K562 (cell line): ENCODE results near the gene CCDC175. TPM values are rescaled to one million over a fixed set of nuclear protein-coding genes. Genes with fewer than 3 reads are reported as not detected.

ENCODE experiments used
- ATAC-seq: fragments of 200-7000 bp; cut with Tn5 transposase; 3 replicates; pipeline ENCODE4 v1.9.1; 2020; ENCODE audit warnings: moderate library complexity
- BruUV-seq: library from RNA; stranded (reverse); fragments of 400-500 nt; replicated peaks from 2 replicates; lab custom pipeline; 2021; lab: Mats Ljungman, UMichigan
- CTCF ChIA-PET: fragments of 300-600 bp; formaldehyde crosslinking; extraction: SDS; loops from one replicate; lab custom pipeline; 2021; ENCODE audit warnings: low intra/inter-chr PET ratio; lab: Yijun Ruan, JAX
- POLR2A ChIA-PET: fragments of 300-600, 350-650 bp; sonication (Branson Sonifier 250); formaldehyde crosslinking; extraction: SDS; loops from one replicate; lab custom pipeline; 2021; ENCODE audit warnings: antibody characterized with exemption, inconsistent platforms; lab: Yijun Ruan, JAX
- DNase-seq, 4 experiments: peaks; one replicate each; pipeline versions ENCODE4 v3.0.0 to v3.0.0-alpha.2; 2011 to 2018; ENCODE audit warnings: low spot score in 3 of 4, mixed read lengths in 3 of 4; ENCODE audit errors: extremely low read depth in 1 of 4
- FAIRE-seq: peaks from 2 replicates; lab custom pipeline; 2011; peaks lifted over from hg19 to GRCh38; lab: Jason Lieb, UNC
- H2AFZ ChIP-seq: 2 replicates; pipeline ENCODE4 v1.6.0; 2011; ENCODE audit warnings: low read depth, low read length, control low read depth, inconsistent platforms
- H3K27ac ChIP-seq: fragments of 200-600 bp; 3 replicates; pipeline ENCODE4 v1.8.0; 2011; ENCODE audit warnings: low read depth, mild to moderate bottlenecking, control low read depth, inconsistent platforms, low read length, moderate library complexity, mixed read lengths; ENCODE audit errors: extremely low read depth
- H3K27me3 ChIP-seq, 2 experiments: fragments of 300-600 bp in 1 of 2; 2 replicates in 1 of 2; 3 replicates in 1 of 2; pipeline versions ENCODE4 v1.6.0 to v1.8.0; 2011; ENCODE audit warnings: inconsistent platforms in 2 of 2, low read length in 2 of 2, mild to moderate bottlenecking in 1 of 2, mixed read lengths in 1 of 2, moderate library complexity in 1 of 2; ENCODE audit not compliant: control insufficient read depth in 2 of 2, insufficient read depth in 2 of 2
- H3K36me3 ChIP-seq: fragments of 300-600 bp; 3 replicates; pipeline ENCODE4 v1.8.0; 2011; ENCODE audit warnings: mild to moderate bottlenecking, low read length, inconsistent platforms; ENCODE audit not compliant: control insufficient read depth, insufficient read depth
- H3K4me1 ChIP-seq, 2 experiments: fragments of 200-600 bp in 1 of 2; replicated peaks in 1 of 2; 2 replicates in 1 of 2; 3 replicates in 1 of 2; pipeline versions ENCODE4 v1.5.1 to v1.8.0; 2011; ENCODE audit warnings: inconsistent platforms in 2 of 2, low read length in 2 of 2, mild to moderate bottlenecking in 1 of 2, mixed read lengths in 1 of 2, moderate library complexity in 1 of 2; ENCODE audit not compliant: control insufficient read depth in 2 of 2, insufficient read depth in 2 of 2
- H3K4me2 ChIP-seq: 2 replicates; pipeline ENCODE4 v1.6.1; 2011; ENCODE audit warnings: low read length, control low read depth, inconsistent platforms, mixed read lengths; ENCODE audit not compliant: insufficient read depth
- H3K4me3 ChIP-seq: fragments of 200-600 bp; sonication (generic), shearing (Covaris generic); 2 replicates; pipeline ENCODE4 v1.5.1; 2016; ENCODE audit warnings: control low read depth, inconsistent platforms
- H3K79me2 ChIP-seq: fragments of 200-600 bp; 3 replicates; pipeline ENCODE4 v1.8.0; 2011; ENCODE audit warnings: low read length, inconsistent platforms; ENCODE audit not compliant: control insufficient read depth, insufficient read depth
- H3K9ac ChIP-seq, 2 experiments: 2 replicates each; pipeline versions ENCODE4 v1.6.0 to v1.6.1; 2011; ENCODE audit warnings: low read depth in 2 of 2, low read length in 2 of 2, control low read depth in 1 of 2, inconsistent platforms in 1 of 2, mild to moderate bottlenecking in 1 of 2, mixed read lengths in 1 of 2; ENCODE audit not compliant: insufficient read depth in 1 of 2
- H3K9me1 ChIP-seq: one replicate; pipeline ENCODE4 v1.6.0; 2011; ENCODE audit warnings: inconsistent platforms, mild to moderate bottlenecking, low read length, moderate library complexity; ENCODE audit not compliant: control insufficient read depth, insufficient read depth
- H3K9me3 ChIP-seq: replicated peaks from 2 replicates; pipeline ENCODE4 v1.5.1; 2011; ENCODE audit warnings: low read depth, low read length, inconsistent platforms; ENCODE audit not compliant: control insufficient read depth, insufficient read depth
- H4K20me1 ChIP-seq: replicated peaks from 2 replicates; pipeline ENCODE4 v1.6.1; 2011; ENCODE audit warnings: low read length, inconsistent platforms, mixed read lengths; ENCODE audit not compliant: control insufficient read depth, insufficient read depth
- BCOR ChIP-seq: fragments of 450-650 bp; IDR thresholded peaks from 2 replicates; pipeline ENCODE4 v1.6.1; 2016
- CTCF ChIP-seq, 3 experiments: IDR thresholded peaks in 2 of 3; conservative IDR thresholded peaks in 1 of 3; 2 replicates each; pipeline ENCODE4 v1.5.1; 2011 to 2012; ENCODE audit warnings: low read length in 3 of 3, mild to moderate bottlenecking in 3 of 3, control low read depth in 2 of 3, improper control_type of control experiment in 1 of 3, inconsistent platforms in 1 of 3, low read depth in 1 of 3, mixed read lengths in 1 of 3, moderate library complexity in 1 of 3; ENCODE audit not compliant: insufficient read depth in 2 of 3
- GTF2F1 ChIP-seq: IDR thresholded peaks from 2 replicates; pipeline ENCODE4 v1.6.1; 2011; ENCODE audit warnings: low read depth, low read length, improper control_type of control experiment
- ZKSCAN1 ChIP-seq: fragments of 150-350 bp; IDR thresholded peaks from 2 replicates; pipeline ENCODE4 v1.6.1; 2016; ENCODE audit warnings: low read depth, low read length
- ZNF232 ChIP-seq: sonication (generic); formaldehyde crosslinking; IDR thresholded peaks from 2 replicates; pipeline ENCODE4 v1.8.0; 2022; ENCODE audit warnings: mild to moderate bottlenecking, missing genetic modification reagents
- WGBS: fragments of 100-300 bp; shearing (Covaris generic); methylation state at CpG from one replicate; pipeline ENCODE4 v1.1.6; 2016; ENCODE audit warnings: low coverage, mixed read lengths; ENCODE audit not compliant: insufficient coverage; ENCODE audit errors: missing lambda C conversion rate; 5-methylcytosine and 5-hydroxymethylcytosine counted together
- in situ Hi-C: fragments of 300-500 bp; cut with MboI; formaldehyde crosslinking; loops from 4 replicates; pipeline ENCODE4 v1.15.0; 2018; ENCODE audit warnings: inconsistent platforms, mixed read lengths
- intact Hi-C: fragments of 100-400 bp; cut with micrococcal nuclease; formaldehyde crosslinking; loops from 2 replicates; pipeline ENCODE4 v1.14.2; 2022
- polyA plus RNA-seq, 8 experiments: library from polyadenylated mRNA; depleted of rRNA in 4 of 8; stranded (reverse) in 5 of 8; unstranded in 3 of 8; fragments of >200 nt; fragmentation: Nextera tagmentation in 2 of 8; fragmentation: Illumina TruSeq in 1 of 8; extraction: Ambion mirVana in 2 of 8; extraction: Trizol in 1 of 8; gene quantifications; 2 replicates each; pipeline versions ENCODE4 v1.2.1 to v1.2.3, GENCODE V29; 2011 to 2014; ENCODE audit warnings: inconsistent platforms in 1 of 8, missing spikeins in 1 of 8
- total RNA-seq, 7 experiments: library from RNA; depleted of rRNA in 6 of 7; stranded (reverse); fragments of >200 nt in 6 of 7; fragmentation: Illumina TruSeq in 2 of 7; extraction: Trizol in 2 of 7; gene quantifications; 2 replicates each; pipeline versions ENCODE4 v1.2.1 to v1.2.3, GENCODE V29; 2011 to 2021; ENCODE audit warnings: low replicate concordance in 1 of 7
- TF ChIP-seq, protein P1 (sequence below): fragments of 450-650 bp; formaldehyde crosslinking; IDR thresholded peaks from 2 replicates; pipeline ENCODE4 v1.4.0; 2020; ENCODE audit warnings: mild to moderate bottlenecking, moderate library complexity

CCDC175 gene
- total and polyA plus RNA-seq, 9 of the 15 experiments (the other 6 are each of a cell fraction or from before 2014, with no cell fraction given) = not detected

GRCh38 chr14:59583755-59584154 is 7.1 kb upstream of the CCDC175 start (continued):
- TF ChIP-seq, protein P1, sequence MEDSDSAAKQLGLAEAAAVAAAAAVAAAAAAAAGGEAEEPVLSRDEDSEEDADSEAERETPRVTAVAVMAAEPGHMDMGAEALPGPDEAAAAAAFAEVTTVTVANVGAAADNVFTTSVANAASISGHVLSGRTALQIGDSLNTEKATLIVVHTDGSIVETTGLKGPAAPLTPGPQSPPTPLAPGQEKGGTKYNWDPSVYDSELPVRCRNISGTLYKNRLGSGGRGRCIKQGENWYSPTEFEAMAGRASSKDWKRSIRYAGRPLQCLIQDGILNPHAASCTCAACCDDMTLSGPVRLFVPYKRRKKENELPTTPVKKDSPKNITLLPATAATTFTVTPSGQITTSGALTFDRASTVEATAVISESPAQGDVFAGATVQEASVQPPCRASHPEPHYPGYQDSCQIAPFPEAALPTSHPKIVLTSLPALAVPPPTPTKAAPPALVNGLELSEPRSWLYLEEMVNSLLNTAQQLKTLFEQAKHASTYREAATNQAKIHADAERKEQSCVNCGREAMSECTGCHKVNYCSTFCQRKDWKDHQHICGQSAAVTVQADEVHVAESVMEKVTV (CRISPR knock-in tag) = no peak
- no peak for TF ChIP-seq GTF2F1

- H3K9ac ChIP-seq = no peak overlapping the region
- H3K36me3 ChIP-seq = no peaks in the 10 kb centered on the region
- no peaks in the 10 kb centered on the region for H3K79me2 ChIP-seq
- ATAC-seq (no peak), DNase-seq (peak in 3 of 4 experiments; percentile 6 to 13 (median 9)), FAIRE-seq (no peak)
- in situ Hi-C loops = no loop called here
- H3K4me2 ChIP-seq = no peak overlapping the region
- no TSS peak for BruUV-seq
- TF ChIP-seq ZNF232 (CRISPR knock-in tag) = no peak
- peak in 1 of 3 experiments; percentile 4; a peak in 1 of 6 replicates for TF ChIP-seq CTCF (IDR thresholded peaks at IDR 0.05 in 2 of 3, conservative IDR thresholded peaks at IDR 0.05 in 1 of 3; ENCODE audit: insufficient read depth in 2 of 3, low read depth in 1 of 3, low read length in 3 of 3)
- no peak for TF ChIP-seq BCOR
- TF ChIP-seq ZKSCAN1 = peak; percentile 98
- 36% methylated on average over 10 of the region's 23 CpGs for WGBS
- no peak overlapping the region for H3K27ac ChIP-seq
- H3K9me1 ChIP-seq = no peaks in the 10 kb centered on the region
- no peaks in the 10 kb centered on the region for H3K4me1 ChIP-seq
- H3K9me3 ChIP-seq = no peaks in the 10 kb centered on the region
- H3K27me3 ChIP-seq = no peaks in the 10 kb centered on the region; a peak in 1 of 5 replicates
- no peak overlapping the region for H3K4me3 ChIP-seq
- no peaks in the 10 kb centered on the region for H4K20me1 ChIP-seq
- POLR2A ChIA-PET = interaction anchor here (0.5 kb wide), 1 partner anchor 1348 kb away, joined by 3 read pairs; no protein-coding TSS in a partner anchor
- no peak overlapping the region for H2AFZ ChIP-seq
- intact Hi-C loops = no loop called here
- CTCF ChIA-PET = interaction anchor here (1.5 kb wide), 1 partner anchor 75 kb away, joined by 3 read pairs; no protein-coding TSS in a partner anchor
Observed at GRCh38 chr14:59582845-59583509, 6.4 kb upstream of the CCDC175 start.
